Adrenal gland (tissue), 12 donors: ENCODE measurements around the gene MYCBPAP. TPM values are rescaled to one million over a fixed set of nuclear protein-coding genes. Genes with fewer than 3 reads are reported as not detected.

Source experiments
- DNase-seq, 7 donors: peaks; one replicate each; pipeline ENCODE4 v3.0.0-alpha.2; 2019 to 2020
- H3K27ac ChIP-seq, 5 donors: fragments of 200-600 bp; sonication (generic) in 4 of 5; 1 replicate in 3 of 5; 2 replicates in 2 of 5; pipeline versions ENCODE4 v1.5.1 to v1.8.0; 2016 to 2020; ENCODE audit warnings: mild to moderate bottlenecking in 1 of 5
- H3K27me3 ChIP-seq: fragments of 200-600 bp; 2 replicates; pipeline ENCODE4 v1.8.0; 2021
- H3K36me3 ChIP-seq, 2 donors: fragments of 200-600 bp; replicated peaks in 1 of 2; 1 replicate in 1 of 2; 2 replicates in 1 of 2; pipeline versions ENCODE4 v1.5.1 to v1.8.0; 2018 to 2022
- H3K4me1 ChIP-seq, 2 donors: fragments of 200-600 bp; replicated peaks in 1 of 2; 1 replicate in 1 of 2; 2 replicates in 1 of 2; pipeline versions ENCODE4 v1.5.1 to v1.8.0; 2018 to 2021
- H3K4me3 ChIP-seq, 4 donors: fragments of 200-600 bp; sonication (generic) in 3 of 4; one replicate each; pipeline ENCODE4 v1.5.1; 2016 to 2018
- H3K9me3 ChIP-seq, 3 donors: fragments of 200-600 bp; sonication (generic) in 1 of 3; replicated peaks in 1 of 3; 1 replicate in 2 of 3; 2 replicates in 1 of 3; pipeline versions ENCODE4 v1.5.1 to v1.8.0; 2016 to 2021
- CTCF ChIP-seq, 6 experiments: fragments of 450-650 bp in 4 of 6; fragments of 200-600 bp in 2 of 6; sonication (generic) in 1 of 6; IDR thresholded peaks; 1 replicate in 5 of 6; 2 replicates in 1 of 6; pipeline versions ENCODE4 v1.5.1 to v1.8.0; 2016 to 2021; ENCODE audit warnings: antibody characterized with exemption in 6 of 6, mild to moderate bottlenecking in 2 of 6, moderate library complexity in 1 of 6
- POLR2A ChIP-seq, 2 donors: fragments of 450-650 bp; IDR thresholded peaks; one replicate each; pipeline ENCODE4 v1.6.1; 2017; ENCODE audit warnings: antibody characterized with exemption in 2 of 2, mild to moderate bottlenecking in 2 of 2, moderate library complexity in 1 of 2
- WGBS, 4 donors: extraction: QIAGEN DNeasy Blood & Tissue Kit in 2 of 4; methylation state at CpG; one replicate each; pipeline versions ENCODE4 v1.1.5 to v1.1.7; 2013 to 2017; 5-methylcytosine and 5-hydroxymethylcytosine counted together
- intact Hi-C, 2 donors: fragments of 100-400 bp; cut with DNase I; formaldehyde crosslinking; loops; one replicate each; pipeline versions ENCODE4 v1.14.1 to v1.15.0; 2022 to 2023
- polyA plus RNA-seq, 3 donors: library from polyadenylated mRNA; stranded (reverse); fragments of 200-250 nt in 2 of 3; fragments of 350-450 nt in 1 of 3; fragmentation: Illumina TruSeq in 1 of 3; extraction: RNeasy Lipid Tissue Mini Kit (QIAGEN cat#74804) in 1 of 3; gene quantifications; one replicate each; pipeline ENCODE4 v1.2.3, GENCODE V29; 2013 to 2014
- total RNA-seq, 9 donors: library from RNA; depleted of rRNA in 4 of 9; stranded (reverse); fragments of >200 nt in 4 of 9; fragments of 120-200 nt in 1 of 9; fragmentation: NEBNext Ultra II Directional in 1 of 9; extraction: Animal tissue kit (Norgen Biotek cat#: 25700) in 1 of 9; gene quantifications; one replicate each; pipeline versions ENCODE4 v1.1.0 to v1.2.4, GENCODE V29; 2013 to 2023
- donor health status: healthy with polysubstance abuse.
- donor health status: Bipolar disorder and iron deficiency.
- donor health status: DM: yes; HTN: yes; CAD: no.
- donor health status: DM: no; HTN: no; CAD: no.
- donor health status: DM: no; HTN: no; CAD: no.
- donor health status: DM: yes; HTN: yes; CAD: no.

MYCBPAP gene
- total and polyA plus RNA-seq, 12 donors, result 0.12 to 8.9 (median 2.3) TPM; not detected in 1

- DNase-seq, result no peak
- H3K9me3 ChIP-seq, result no peaks in the 10 kb centered on the region
- H3K27me3 ChIP-seq, result no peaks in the 10 kb centered on the region
- no peak overlapping the region for H3K4me3 ChIP-seq
- intact Hi-C loops, result no loop called here
- 34 to 58% (median 43%) methylated on average over 4 to 5 of the region's 5 CpGs for WGBS, 4 donors
- TF ChIP-seq CTCF (IDR thresholded peaks at IDR 0.05) (no peak), POLR2A (IDR thresholded peaks at IDR 0.05) (no peak)
- no peak overlapping the region for H3K27ac ChIP-seq
- no peaks in the 10 kb centered on the region for H3K36me3 ChIP-seq
- peaks cover 0 to 3% of the 10 kb centered on the region in 2 donors for H3K4me1 ChIP-seq
Measured at GRCh38 chr17:50527155-50527762, 19.0 kb downstream of the MYCBPAP start.

- Histone ChIP-seq H3K27me3 (no peaks in the 10 kb centered on the region), H3K9me3 (no peaks in the 10 kb centered on the region), H3K4me1 (peaks cover 7 to 10% of the 10 kb centered on the region in 2 donors), H3K36me3 (no peaks in the 10 kb centered on the region), H3K4me3 (no peak overlapping the region), H3K27ac (no peak overlapping the region)
- no peak for DNase-seq
- intact Hi-C loops, result no loop called here
- 49 to 90% (median 56%) methylated on average over 2 to 4 of the region's 4 CpGs for WGBS, 4 donors
- no peak for TF ChIP-seq POLR2A (IDR thresholded peaks at IDR 0.05)
- TF ChIP-seq CTCF (IDR thresholded peaks at IDR 0.05), result no peak
Measured at GRCh38 chr17:50527949-50528474, 19.8 kb downstream of the MYCBPAP start.

GRCh38 chr17:50529849-50530248 is 21.6 kb downstream of the MYCBPAP start:
- Histone ChIP-seq H3K27ac (no peak overlapping the region), H3K4me1 (peaks cover 20 to 27% of the 10 kb centered on the region in 2 donors), H3K36me3 (no peaks in the 10 kb centered on the region), H3K27me3 (no peaks in the 10 kb centered on the region), H3K9me3 (no peaks in the 10 kb centered on the region), H3K4me3 (no peak overlapping the region)
- intact Hi-C loops, result no loop called here
- TF ChIP-seq POLR2A (IDR thresholded peaks at IDR 0.05), result no peak
- no peak for TF ChIP-seq CTCF (IDR thresholded peaks at IDR 0.05)
- 89 to 90% (median 90%) methylated on average over 7 of the region's 7 CpGs for WGBS, 4 donors
- no peak for DNase-seq

- Histone ChIP-seq H3K27me3 (no peaks in the 10 kb centered on the region), H3K9me3 (no peaks in the 10 kb centered on the region), H3K4me1 (peaks cover 27 to 38% of the 10 kb centered on the region in 2 donors), H3K36me3 (no peaks in the 10 kb centered on the region), H3K4me3 (no peak overlapping the region), H3K27ac (no peak overlapping the region)
- peak in 3 of 7 donors; percentile 35 to 59 (median 38) for DNase-seq
- 42 to 59% (median 54%) methylated on average over 5 to 6 of the region's 6 CpGs for WGBS, 4 donors
- intact Hi-C loops, result no loop called here
- TF ChIP-seq CTCF (IDR thresholded peaks at IDR 0.05) (no peak), POLR2A (IDR thresholded peaks at IDR 0.05) (no peak)
Measured at GRCh38 chr17:50531428-50532025, 23.3 kb downstream of the MYCBPAP start.
